ENCODE results near the gene CSNK1A1.

- TF ChIP-seq POLR2AphosphoS5 (IDR thresholded peaks at IDR 0.05; ENCODE audit: low read depth, low read length) (no peak), POLR2A (IDR thresholded peaks at IDR 0.05; ENCODE audit: low read depth, low read length) (no peak), TAF1 (IDR thresholded peaks at IDR 0.05; ENCODE audit: low read depth, low read length) (no peak), PAX5 (IDR thresholded peaks at IDR 0.05; ENCODE audit: insufficient read depth, low read length, severe bottlenecking) (no peak)
Observed at GRCh38 chr5:149584121-149584520, 32.9 kb upstream of the CSNK1A1 start.

All from GM12891 (cell line).